Naive thymus-derived CD4-positive, alpha-beta T cell (primary cell): ENCODE results near the gene GNB3. TPM values are rescaled to one million over a fixed set of nuclear protein-coding genes. Genes with fewer than 3 reads are reported as not detected.

Source experiments
- ATAC-seq: fragments of 150-1000 bp; cut with Tn5 transposase; 2 replicates; pipeline ENCODE4 v1.10.0; 2021; ENCODE audit warnings: mild to moderate bottlenecking, moderate library complexity
- CTCF ChIA-PET: fragments of 350-600 bp; sonication (Branson Sonifier 250); formaldehyde crosslinking; loops from one replicate; lab custom pipeline; 2021; ENCODE audit warnings: antibody characterized with exemption; lab: Charles Lee
- POLR2A ChIA-PET: fragments of 350-600 bp; sonication (Branson Sonifier 250); formaldehyde crosslinking; loops from one replicate; lab custom pipeline; 2021; ENCODE audit warnings: antibody characterized with exemption, inconsistent platforms; lab: Charles Lee
- DNase-seq, 9 donors: peaks; one replicate each; pipeline versions ENCODE4 v3.0.0 to v3.0.0-alpha.2; 2020 to 2022; ENCODE audit warnings: mixed read lengths in 1 of 9
- H3K27ac ChIP-seq: one replicate; pipeline ENCODE4 v1.7.0; 2013; ENCODE audit warnings: mild to moderate bottlenecking, low read depth, low read length, moderate library complexity
- H3K27me3 ChIP-seq, 2 donors: one replicate each; pipeline ENCODE4 v1.7.0; 2013; ENCODE audit warnings: low read length in 2 of 2, mild to moderate bottlenecking in 2 of 2, moderate library complexity in 2 of 2; ENCODE audit not compliant: control insufficient read depth in 2 of 2, insufficient read depth in 2 of 2
- H3K36me3 ChIP-seq, 3 experiments: 1 replicate in 2 of 3; 2 replicates in 1 of 3; pipeline ENCODE4 v1.7.0; 2013; ENCODE audit warnings: low read length in 3 of 3, mild to moderate bottlenecking in 3 of 3, moderate library complexity in 1 of 3; ENCODE audit not compliant: insufficient read depth in 3 of 3, control insufficient read depth in 2 of 3
- H3K4me1 ChIP-seq, 2 donors: one replicate each; pipeline ENCODE4 v1.7.0; 2013; ENCODE audit warnings: low read length in 2 of 2, mild to moderate bottlenecking in 2 of 2, moderate library complexity in 1 of 2; ENCODE audit not compliant: control insufficient read depth in 2 of 2, insufficient read depth in 2 of 2
- H3K4me3 ChIP-seq: 2 replicates; pipeline ENCODE4 v1.7.0; 2013; ENCODE audit warnings: mild to moderate bottlenecking, low read length
- H3K9me3 ChIP-seq, 3 experiments: 1 replicate in 2 of 3; 2 replicates in 1 of 3; pipeline ENCODE4 v1.7.0; 2013; ENCODE audit warnings: low read length in 3 of 3; ENCODE audit not compliant: control insufficient read depth in 2 of 3
- H3K27ac Mint-ChIP-seq, 9 donors: one replicate each; pipeline ENCODE4 v1.8.0; 2020 to 2022; ENCODE audit warnings: mixed read lengths in 9 of 9, mild to moderate bottlenecking in 8 of 9, moderate library complexity in 5 of 9, inconsistent platforms in 2 of 9
- H3K27me3 Mint-ChIP-seq, 5 donors: one replicate each; pipeline ENCODE4 v1.8.0; 2021 to 2022; ENCODE audit warnings: mixed read lengths in 5 of 5, mild to moderate bottlenecking in 1 of 5
- H3K36me3 Mint-ChIP-seq, 5 donors: one replicate each; pipeline ENCODE4 v1.8.0; 2020 to 2022; ENCODE audit warnings: mixed read lengths in 5 of 5, mild to moderate bottlenecking in 3 of 5, inconsistent platforms in 1 of 5
- H3K4me1 Mint-ChIP-seq, 7 donors: one replicate each; pipeline ENCODE4 v1.8.0; 2020 to 2022; ENCODE audit warnings: mixed read lengths in 7 of 7, mild to moderate bottlenecking in 3 of 7, inconsistent platforms in 1 of 7
- H3K4me3 Mint-ChIP-seq, 10 donors: one replicate each; pipeline ENCODE4 v1.8.0; 2020 to 2022; ENCODE audit warnings: mild to moderate bottlenecking in 10 of 10, mixed read lengths in 10 of 10, moderate library complexity in 6 of 10, inconsistent platforms in 2 of 10
- H3K9me3 Mint-ChIP-seq, 11 donors: one replicate each; pipeline ENCODE4 v1.8.0; 2020 to 2022; ENCODE audit warnings: mixed read lengths in 11 of 11, mild to moderate bottlenecking in 4 of 11, inconsistent platforms in 1 of 11, moderate library complexity in 1 of 11
- intact Hi-C, 2 donors: fragments of 100-400 bp; cut with micrococcal nuclease; formaldehyde crosslinking; loops; one replicate each; pipeline ENCODE4 v1.15.1; 2023
- polyA plus RNA-seq, 2 donors: library from polyadenylated mRNA; unstranded; fragments of 300-500 nt; fragmentation: Illumina TruSeq; gene quantifications; one replicate each; pipeline ENCODE4 v1.2.3, GENCODE V29; 2021
- total RNA-seq, 6 experiments: library from RNA in 5 of 6; stranded (reverse) in 5 of 6; gene quantifications; 1 replicate in 5 of 6; 2 replicates in 1 of 6; pipeline ENCODE4 v1.2.3 and lab custom pipeline; 2021 to 2026

GNB3 gene
- total and polyA plus RNA-seq, 7 experiments from 2014 or later = 0.23 to 11.8 (median 2.5) TPM; not detected in 1

DNA sequence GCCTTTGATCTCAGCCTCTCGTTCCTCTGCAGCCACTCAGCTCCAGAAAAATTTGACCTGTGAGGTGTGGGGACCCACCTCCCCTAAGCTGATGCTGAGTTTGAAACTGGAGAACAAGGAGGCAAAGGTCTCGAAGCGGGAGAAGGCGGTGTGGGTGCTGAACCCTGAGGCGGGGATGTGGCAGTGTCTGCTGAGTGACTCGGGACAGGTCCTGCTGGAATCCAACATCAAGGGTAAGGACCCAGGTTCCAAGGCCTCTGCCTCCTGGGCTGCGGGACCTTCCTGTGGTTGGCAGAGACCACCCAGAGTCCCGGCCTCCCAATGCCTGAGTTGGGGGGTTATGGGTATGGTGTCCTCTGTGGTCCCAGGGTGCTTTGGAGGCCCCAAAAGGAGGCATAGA lies 23.6 kb upstream of the GNB3 start:
- DNase-seq (no peak), ATAC-seq (no peak)
- intact Hi-C loops = no loop called here
- no peak overlapping the region for H3K27ac ChIP-seq
- H3K4me1 ChIP-seq = peaks cover 0 to 13% of the 10 kb centered on the region in 2 donors
- peaks cover 11 to 40% (median 24%) of the 10 kb centered on the region in 5 donors for H3K36me3 Mint-ChIP-seq
- H3K9me3 Mint-ChIP-seq = peaks cover 0 to 2% (median 0%) of the 10 kb centered on the region in 11 donors
- no peaks in the 10 kb centered on the region for H3K9me3 ChIP-seq
- peaks cover 13 to 27% (median 20%) of the 10 kb centered on the region in 7 donors for H3K4me1 Mint-ChIP-seq
- H3K36me3 ChIP-seq = peaks cover 0 to 69% (median 22%) of the 10 kb centered on the region in 3 experiments
- peak overlapping the region in 1 of 9 donors; percentile 51 for H3K27ac Mint-ChIP-seq
- POLR2A ChIA-PET = interaction anchor here (0.6 kb wide), 1 partner anchor 28 kb away, joined by 3 read pairs; no protein-coding TSS in a partner anchor
- no peak overlapping the region for H3K4me3 ChIP-seq
- CTCF ChIA-PET = interaction anchor here (1.1 to 1.5 kb wide), 3 partner anchors 8 to 64 kb away, joined by 3 to 5 read pairs (median 4); partner anchors contain the start of gene MLF2
- H3K27me3 ChIP-seq = peaks cover 0 to 2% of the 10 kb centered on the region in 2 donors
- peaks cover 0 to 7% (median 4%) of the 10 kb centered on the region in 5 donors for H3K27me3 Mint-ChIP-seq
- H3K4me3 Mint-ChIP-seq = no peak overlapping the region

DNA sequence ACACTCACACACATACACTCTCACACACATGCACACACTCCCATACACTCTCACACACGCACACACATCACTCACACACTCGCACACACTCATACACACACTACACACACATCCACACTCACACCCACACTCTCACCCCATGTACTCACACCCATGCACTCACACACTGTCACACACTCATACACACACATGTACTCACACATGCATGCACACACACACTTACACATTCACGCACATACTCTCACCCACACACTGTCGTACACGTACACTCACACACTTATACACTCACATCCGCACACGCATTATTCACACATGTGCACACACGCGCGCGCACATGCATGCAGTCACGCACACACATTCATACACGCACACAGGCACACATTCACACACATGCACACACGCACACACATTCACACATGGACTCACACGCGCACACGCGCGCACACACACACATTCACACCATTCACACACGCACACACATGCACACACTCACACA lies 23.0 kb upstream of the GNB3 start:
- H3K27ac Mint-ChIP-seq = peak overlapping the region in 4 of 9 donors; percentile 4 to 73 (median 34)
- ATAC-seq = no peak
- H3K36me3 Mint-ChIP-seq = peaks cover 11 to 40% (median 24%) of the 10 kb centered on the region in 5 donors
- H3K4me1 Mint-ChIP-seq = peaks cover 15 to 27% (median 20%) of the 10 kb centered on the region in 7 donors
- Histone ChIP-seq H3K9me3 (no peaks in the 10 kb centered on the region), H3K4me3 (no peak overlapping the region), H3K27ac (no peak overlapping the region), H3K27me3 (peaks cover 0 to 3% of the 10 kb centered on the region in 2 donors), H3K4me1 (peaks cover 0 to 15% of the 10 kb centered on the region in 2 donors), H3K36me3 (peaks cover 0 to 69% (median 22%) of the 10 kb centered on the region in 3 experiments)
- no peak overlapping the region for H3K4me3 Mint-ChIP-seq
- H3K9me3 Mint-ChIP-seq = peaks cover 0 to 2% (median 0%) of the 10 kb centered on the region in 11 donors
- ChIA-PET POLR2A (interaction anchor here (0.6 kb wide), 1 partner anchor 64 kb away, joined by 3 read pairs; no protein-coding TSS in a partner anchor), CTCF (interaction anchor here (1.5 kb wide), 1 partner anchor 8 kb away, joined by 4 read pairs; no protein-coding TSS in a partner anchor)
- DNase-seq = no peak
- peaks cover 0 to 13% (median 4%) of the 10 kb centered on the region in 5 donors for H3K27me3 Mint-ChIP-seq
- intact Hi-C loops = no loop called here

DNA sequence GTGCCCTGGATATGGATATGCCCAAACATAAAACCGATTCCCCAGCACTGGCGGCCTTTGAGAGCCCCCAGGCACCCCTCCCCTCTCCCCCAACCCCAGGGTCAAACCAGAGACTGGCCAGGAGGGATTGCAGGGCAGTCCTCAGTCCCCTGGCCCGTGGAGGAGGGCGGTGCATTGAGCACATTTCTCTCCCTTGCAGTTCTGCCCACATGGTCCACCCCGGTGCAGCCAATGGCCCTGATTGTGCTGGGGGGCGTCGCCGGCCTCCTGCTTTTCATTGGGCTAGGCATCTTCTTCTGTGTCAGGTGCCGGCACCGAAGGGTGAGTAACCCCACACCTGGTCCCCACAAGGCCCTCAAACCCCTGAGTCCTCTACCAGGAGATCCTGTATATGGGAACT lies 22.5 kb upstream of the GNB3 start:
- H3K4me1 Mint-ChIP-seq = peaks cover 15 to 27% (median 20%) of the 10 kb centered on the region in 7 donors
- Histone ChIP-seq H3K9me3 (no peaks in the 10 kb centered on the region), H3K27ac (no peak overlapping the region), H3K27me3 (peaks cover 0 to 3% of the 10 kb centered on the region in 2 donors), H3K36me3 (peaks cover 0 to 69% (median 22%) of the 10 kb centered on the region in 3 experiments), H3K4me3 (no peak overlapping the region), H3K4me1 (peaks cover 0 to 15% of the 10 kb centered on the region in 2 donors)
- DNase-seq (no peak), ATAC-seq (no peak)
- peaks cover 0 to 2% (median 0%) of the 10 kb centered on the region in 11 donors for H3K9me3 Mint-ChIP-seq
- intact Hi-C loops = no loop called here
- POLR2A ChIA-PET = interaction anchor here (0.6 kb wide), 1 partner anchor 65 kb away, joined by 3 read pairs; no protein-coding TSS in a partner anchor
- peaks cover 0 to 18% (median 9%) of the 10 kb centered on the region in 5 donors for H3K27me3 Mint-ChIP-seq
- H3K36me3 Mint-ChIP-seq = peaks cover 11 to 40% (median 24%) of the 10 kb centered on the region in 5 donors
- H3K27ac Mint-ChIP-seq = peak overlapping the region in 2 of 9 donors; percentile 6 to 61
- H3K4me3 Mint-ChIP-seq = no peak overlapping the region
- CTCF ChIA-PET = interaction anchor here (1.9 kb wide), 1 partner anchor 64 kb away, joined by 4 read pairs; the partner anchor contains the start of gene MLF2

DNA sequence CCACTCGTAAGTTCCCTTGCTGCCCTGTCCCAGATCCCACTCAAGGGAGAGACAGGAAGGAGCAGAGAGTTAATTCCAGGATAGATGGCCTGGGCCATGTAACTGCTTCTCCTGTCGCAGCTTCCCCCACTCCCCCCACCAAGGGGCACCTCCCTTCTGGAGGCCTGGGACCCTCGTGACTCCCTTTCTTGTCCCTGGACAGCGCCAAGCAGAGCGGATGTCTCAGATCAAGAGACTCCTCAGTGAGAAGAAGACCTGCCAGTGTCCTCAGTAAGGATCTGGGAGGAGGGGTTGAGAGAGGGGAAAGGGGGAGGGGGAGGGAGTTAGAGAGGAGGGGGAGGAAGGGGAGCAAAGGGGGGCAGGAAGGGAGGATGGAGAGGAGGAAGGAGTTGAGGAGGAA lies 22.1 kb upstream of the GNB3 start:
- H3K27ac ChIP-seq = no peak overlapping the region
- CTCF ChIA-PET = interaction anchor here (1.9 kb wide), 1 partner anchor 65 kb away, joined by 4 read pairs; the partner anchor contains the start of gene MLF2
- H3K9me3 ChIP-seq = no peaks in the 10 kb centered on the region
- H3K27me3 ChIP-seq = peaks cover 0 to 3% of the 10 kb centered on the region in 2 donors
- H3K4me1 ChIP-seq = peaks cover 0 to 15% of the 10 kb centered on the region in 2 donors
- Mint-ChIP-seq H3K27ac (peak overlapping the region in 2 of 9 donors; percentile 55 to 61), H3K9me3 (peaks cover 0 to 2% (median 0%) of the 10 kb centered on the region in 11 donors), H3K27me3 (peaks cover 0 to 20% (median 9%) of the 10 kb centered on the region in 5 donors), H3K4me3 (no peak overlapping the region), H3K36me3 (peaks cover 11 to 40% (median 21%) of the 10 kb centered on the region in 5 donors), H3K4me1 (peaks cover 15 to 25% (median 20%) of the 10 kb centered on the region in 7 donors)
- POLR2A ChIA-PET = interaction anchor here (0.6 kb wide), 1 partner anchor 65 kb away, joined by 3 read pairs; no protein-coding TSS in a partner anchor
- no peak for ATAC-seq
- H3K4me3 ChIP-seq = no peak overlapping the region
- H3K36me3 ChIP-seq = peaks cover 0 to 68% (median 22%) of the 10 kb centered on the region in 3 experiments
- DNase-seq = no peak
- intact Hi-C loops = no loop called here

DNA sequence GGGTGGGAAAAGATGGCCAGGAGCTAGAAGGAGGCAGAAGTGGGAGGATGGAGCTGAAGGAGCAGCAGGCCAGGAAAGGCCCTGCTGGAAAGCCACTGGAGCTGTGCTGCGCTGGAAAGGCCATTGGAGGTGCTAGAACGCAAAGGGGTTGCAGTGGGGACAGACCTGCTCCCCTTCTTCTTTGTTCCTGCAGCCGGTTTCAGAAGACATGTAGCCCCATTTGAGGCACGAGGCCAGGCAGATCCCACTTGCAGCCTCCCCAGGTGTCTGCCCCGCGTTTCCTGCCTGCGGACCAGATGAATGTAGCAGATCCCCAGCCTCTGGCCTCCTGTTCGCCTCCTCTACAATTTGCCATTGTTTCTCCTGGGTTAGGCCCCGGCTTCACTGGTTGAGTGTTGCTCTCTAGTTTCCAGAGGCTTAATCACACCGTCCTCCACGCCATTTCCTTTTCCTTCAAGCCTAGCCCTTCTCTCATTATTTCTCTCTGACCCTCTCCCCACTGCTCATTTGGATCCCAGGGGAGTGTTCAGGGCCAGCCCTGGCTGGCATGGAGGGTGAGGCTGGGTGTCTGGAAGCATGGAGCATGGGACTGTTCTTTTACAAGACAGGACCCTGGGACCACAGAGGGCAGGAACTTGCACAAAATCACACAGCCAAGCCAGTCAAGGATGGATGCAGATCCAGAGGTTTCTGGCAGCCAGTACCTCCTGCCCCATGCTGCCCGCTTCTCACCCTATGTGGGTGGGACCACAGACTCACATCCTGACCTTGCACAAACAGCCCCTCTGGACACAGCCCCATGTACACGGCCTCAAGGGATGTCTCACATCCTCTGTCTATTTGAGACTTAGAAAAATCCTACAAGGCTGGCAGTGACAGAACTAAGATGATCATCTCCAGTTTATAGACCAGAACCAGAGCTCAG lies 21.4 kb upstream of the GNB3 start:
- DNase-seq (no peak), ATAC-seq (no peak)
- peaks cover 0 to 2% (median 0%) of the 10 kb centered on the region in 11 donors for H3K9me3 Mint-ChIP-seq
- Histone ChIP-seq H3K36me3 (peaks cover 0 to 61% (median 17%) of the 10 kb centered on the region in 3 experiments), H3K9me3 (no peaks in the 10 kb centered on the region), H3K4me1 (peaks cover 0 to 15% of the 10 kb centered on the region in 2 donors), H3K4me3 (no peak overlapping the region), H3K27ac (no peak overlapping the region), H3K27me3 (peaks cover 0 to 3% of the 10 kb centered on the region in 2 donors)
- H3K27ac Mint-ChIP-seq = peak overlapping the region in 5 of 9 donors; percentile 10 to 65 (median 55)
- CTCF ChIA-PET = interaction anchor here (1.9 kb wide), 1 partner anchor 66 kb away, joined by 4 read pairs; the partner anchor contains the start of gene MLF2
- POLR2A ChIA-PET = interaction anchor here (3.6 kb wide), 1 partner anchor 30 kb away, joined by 12 read pairs; the partner anchor contains the start of gene CD4
- H3K27me3 Mint-ChIP-seq = peaks cover 0 to 23% (median 9%) of the 10 kb centered on the region in 5 donors
- peak overlapping the region in 1 of 10 donors; percentile 30 for H3K4me3 Mint-ChIP-seq
- H3K4me1 Mint-ChIP-seq = peaks cover 15 to 23% (median 20%) of the 10 kb centered on the region in 7 donors
- intact Hi-C loops = no loop called here
- H3K36me3 Mint-ChIP-seq = peaks cover 11 to 34% (median 19%) of the 10 kb centered on the region in 5 donors
